ENCODE results near the gene STK39. TPM values are rescaled to one million over a fixed set of nuclear protein-coding genes. Genes with fewer than 3 reads are reported as not detected.
"Not testable (repeated sequence)": the region's sequence is repeated elsewhere in the genome, so short reads cannot be mapped to it uniquely, and the experiment has no call there.

STK39 gene
- total RNA-seq, 4 donors from 2014 or later: 17.4 to 27.6 (median 20.6) TPM

- Histone ChIP-seq H3K36me3 (peaks cover 0 to 8% (median 0%) of the 10 kb centered on the region in 3 donors), H3K27ac (no peak overlapping the region), H3K4me3 (no peak overlapping the region), H3K4me1 (peaks cover 0 to 2% (median 0%) of the 10 kb centered on the region in 3 donors), H3K27me3 (no peaks in the 10 kb centered on the region), H3K9me3 (no peaks in the 10 kb centered on the region)
- TF ChIP-seq CTCF (IDR thresholded peaks at IDR 0.05): no peak
- TF ChIP-seq POLR2A (IDR thresholded peaks at IDR 0.05): no peak
- WGBS, 2 donors: 72 to 78% methylated on average over 4 of the region's 4 CpGs
- intact Hi-C loops (cut with DNase I): no loop called here
- no peak for DNase-seq
These were observed 163.1 kb downstream of the STK39 start for GRCh38 chr2:168084288-168084687.

- H3K4me3 ChIP-seq; H3K9me3 ChIP-seq; DNase-seq; H3K27me3 ChIP-seq; intact Hi-C loops (cut with DNase I); H3K27ac ChIP-seq; H3K36me3 ChIP-seq; H3K4me1 ChIP-seq: not testable (repeated sequence)
- WGBS, 2 donors: 80 to 89% methylated on average over 3 of the region's 3 CpGs
These were observed 165.9 kb downstream of the STK39 start for GRCh38 chr2:168081452-168081851.

GRCh38 chr2:168079236-168079635 is 168.2 kb downstream of the STK39 start:
- 100% methylated on average over 3 of the region's 3 CpGs for WGBS, 2 donors
- H3K9me3 ChIP-seq: no peaks in the 10 kb centered on the region
- H3K27me3 ChIP-seq: no peaks in the 10 kb centered on the region
- peaks cover 0 to 22% (median 0%) of the 10 kb centered on the region in 3 donors for H3K36me3 ChIP-seq
- DNase-seq: no peak
- no peak overlapping the region for H3K4me3 ChIP-seq
- H3K27ac ChIP-seq: no peak overlapping the region
- intact Hi-C loops (cut with DNase I): no loop called here
- peaks cover 0 to 4% (median 0%) of the 10 kb centered on the region in 3 donors for H3K4me1 ChIP-seq
- TF ChIP-seq POLR2A (IDR thresholded peaks at IDR 0.05) (no peak), CTCF (IDR thresholded peaks at IDR 0.05) (no peak)

- 74 to 81% methylated on average over 3 of the region's 3 CpGs for WGBS, 2 donors
- no peak for DNase-seq
- peaks cover 0 to 4% (median 0%) of the 10 kb centered on the region in 3 donors for H3K4me1 ChIP-seq
These were observed 170.7 kb downstream of the STK39 start for GRCh38 chr2:168076731-168077130.

GRCh38 chr2:168075446-168075845 is 171.9 kb downstream of the STK39 start:
- Histone ChIP-seq H3K9me3 (no peaks in the 10 kb centered on the region), H3K4me1 (peaks cover 0 to 4% (median 0%) of the 10 kb centered on the region in 3 donors), H3K4me3 (no peak overlapping the region), H3K27ac (no peak overlapping the region), H3K36me3 (peaks cover 0 to 47% (median 0%) of the 10 kb centered on the region in 3 donors), H3K27me3 (no peaks in the 10 kb centered on the region)
- WGBS, 2 donors: 74 to 83% methylated on average over 2 of the region's 2 CpGs
- DNase-seq: no peak
- intact Hi-C loops (cut with DNase I): no loop called here
- TF ChIP-seq CTCF (IDR thresholded peaks at IDR 0.05) (no peak), POLR2A (IDR thresholded peaks at IDR 0.05) (no peak)

More at GRCh38 chr2:168076731-168077130, 170.7 kb downstream of the STK39 start:
- intact Hi-C loops (cut with DNase I): no loop called here
- Histone ChIP-seq H3K36me3 (peaks cover 0 to 42% (median 0%) of the 10 kb centered on the region in 3 donors), H3K4me3 (no peak overlapping the region), H3K27ac (no peak overlapping the region), H3K27me3 (no peaks in the 10 kb centered on the region), H3K9me3 (no peaks in the 10 kb centered on the region)
- no peak for TF ChIP-seq POLR2A (IDR thresholded peaks at IDR 0.05)
- TF ChIP-seq CTCF (IDR thresholded peaks at IDR 0.05): no peak
